Myocyte (in vitro differentiated cells): ENCODE measurements around the gene RAB42. TPM values are rescaled to one million over a fixed set of nuclear protein-coding genes. Genes with fewer than 3 reads are reported as not detected.
"Not testable (repeated sequence)": the region's sequence is repeated elsewhere in the genome, so short reads cannot be mapped to it uniquely, and the experiment has no call there.

Experiments used
- DNase-seq: peaks from one replicate; pipeline ENCODE4 v3.0.0-alpha.2; 2012; ENCODE audit warnings: low read depth
- total RNA-seq: library from RNA; depleted of rRNA; stranded (reverse); fragments of >200 nt; gene quantifications from 2 replicates; pipeline ENCODE4 v1.2.3, GENCODE V29; 2014

Gene RAB42
- total RNA-seq, 1 donor from 2014 or later: 2.0 TPM

DNA sequence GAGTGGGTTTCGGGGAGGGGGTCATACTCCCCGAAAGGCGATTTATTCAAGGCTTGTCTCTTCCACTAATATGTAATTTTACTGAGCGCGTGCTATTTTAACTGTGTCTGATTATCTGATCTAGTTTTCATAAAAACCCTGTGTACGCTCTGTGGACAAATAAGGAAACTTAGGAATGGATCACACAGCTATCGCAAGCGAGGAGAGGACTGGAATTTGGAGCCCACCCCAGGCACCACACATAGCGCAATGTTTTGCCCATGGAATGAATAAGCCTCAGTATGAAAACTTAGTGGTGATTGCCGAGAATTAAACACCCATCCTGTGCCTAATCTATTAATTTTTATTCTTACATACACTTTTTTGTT is 9.8 kb upstream of the RAB42 start:
- DNase-seq: no peak

GRCh38 chr1:28586585-28587391 is 5.3 kb upstream of the RAB42 start:
- not testable (repeated sequence) for DNase-seq

- DNase-seq: no peak
Observed at GRCh38 chr1:28592321-28593071, 431 bp downstream of the RAB42 start.

DNA sequence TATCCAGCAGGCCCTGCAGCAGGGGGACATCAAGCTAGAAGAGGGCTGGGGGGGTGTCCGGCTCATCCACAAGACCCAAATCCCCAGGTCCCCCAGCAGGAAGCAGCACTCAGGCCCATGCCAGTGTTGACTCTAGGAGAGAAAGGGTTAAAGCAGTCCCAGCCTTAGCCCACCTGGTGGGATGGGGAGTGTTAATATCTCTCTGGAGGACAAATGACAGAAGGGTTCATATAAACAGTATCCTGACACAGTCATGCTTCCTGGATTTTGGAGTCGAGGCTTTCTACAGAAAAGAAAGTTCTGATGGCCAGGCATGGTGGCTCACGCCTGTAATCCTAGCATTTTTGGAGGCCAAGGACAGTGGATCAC is 1.9 kb downstream of the RAB42 start:
- DNase-seq: not testable (repeated sequence)

DNA sequence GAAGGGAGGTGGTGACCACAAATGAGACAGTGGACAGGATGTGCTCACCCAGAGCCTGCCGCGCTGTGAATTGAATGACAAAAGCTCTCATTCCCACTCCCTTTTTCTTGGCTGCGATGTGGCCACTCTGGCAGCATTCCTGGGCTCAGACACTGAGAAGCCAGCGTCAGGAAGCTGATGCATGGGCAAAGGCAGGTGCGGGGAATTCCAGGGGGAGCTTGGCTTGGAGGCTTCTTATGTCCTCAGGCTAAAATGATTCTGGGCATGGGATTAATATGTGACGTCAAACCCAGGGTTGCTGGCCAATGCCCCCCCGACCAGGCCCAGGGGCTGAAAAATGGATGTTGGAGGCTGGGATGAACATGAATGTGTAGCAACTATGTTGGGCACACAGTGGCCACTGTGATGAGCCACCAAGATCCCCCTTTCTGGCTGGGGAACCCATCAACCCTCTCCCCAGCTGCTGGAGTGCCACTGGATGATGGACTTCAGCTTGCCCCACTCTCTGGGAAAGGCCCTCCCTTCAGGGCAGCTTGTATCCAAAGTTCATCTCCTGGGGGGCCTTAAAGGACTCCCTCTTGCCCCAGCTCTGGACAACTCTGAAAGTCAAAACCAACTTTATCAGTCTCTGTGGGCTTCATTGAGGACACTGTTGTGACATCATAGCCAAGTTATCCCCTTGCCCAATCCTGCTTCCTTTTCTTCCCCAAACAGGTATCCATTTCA is 2.8 kb downstream of the RAB42 start:
- peak; percentile 73 for DNase-seq

DNA sequence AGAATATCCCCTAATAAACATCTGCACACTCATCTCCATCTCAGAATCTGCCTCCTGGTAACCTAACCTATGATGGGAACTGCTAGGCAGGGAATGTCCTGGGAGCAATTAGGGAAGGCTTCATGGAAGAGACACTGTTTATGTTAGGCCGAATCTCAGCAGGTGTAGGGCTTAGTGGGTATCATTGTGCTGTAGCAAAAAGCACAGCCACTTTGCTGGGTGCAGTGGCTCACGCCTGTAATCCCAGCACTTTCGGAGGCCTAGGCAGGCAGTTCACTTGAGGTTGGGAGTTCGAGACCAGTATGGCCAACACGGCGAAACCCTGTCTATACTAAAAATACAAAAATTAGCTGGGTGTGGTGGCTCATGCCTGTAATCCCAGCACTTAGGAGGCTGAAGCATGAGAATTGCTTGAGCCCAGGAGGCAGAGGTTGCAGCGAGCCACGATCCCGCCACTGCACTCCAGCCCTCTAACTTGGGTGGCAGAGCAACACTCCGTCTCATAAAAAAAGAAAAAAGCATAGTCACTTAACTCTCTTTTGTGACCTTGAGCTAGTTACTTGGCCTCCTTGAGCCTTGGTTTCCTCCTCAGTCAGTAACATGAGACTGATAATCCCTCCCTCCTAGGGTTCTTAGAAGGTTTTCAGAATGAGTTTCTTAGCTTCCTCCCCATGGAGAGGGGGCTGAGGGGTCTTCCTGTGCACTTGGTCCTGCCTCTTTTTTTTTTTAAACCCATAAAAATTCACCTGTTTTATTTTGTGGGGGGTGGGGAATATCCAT is 3.5 kb downstream of the RAB42 start:
- DNase-seq: no peak

DNA sequence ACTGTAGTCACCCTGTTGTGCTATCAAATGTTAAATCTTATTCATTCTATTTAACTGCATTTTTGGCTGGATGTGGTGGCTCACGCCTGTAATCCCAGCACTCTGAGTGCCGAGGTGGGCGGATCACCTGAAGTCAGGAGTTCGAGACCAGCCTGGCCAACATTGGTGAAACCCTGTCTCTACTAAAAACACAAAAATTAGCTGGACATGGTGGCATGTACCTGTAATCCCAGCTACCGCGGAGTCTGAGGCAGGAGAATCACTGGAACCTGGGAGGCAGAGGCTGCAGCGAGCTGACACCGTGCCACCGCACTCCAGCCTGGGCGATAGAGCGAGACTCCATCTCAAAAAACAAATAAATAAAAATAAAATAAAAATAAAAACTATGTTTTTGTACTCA is 4.2 kb downstream of the RAB42 start:
- DNase-seq: not testable (repeated sequence)

DNA sequence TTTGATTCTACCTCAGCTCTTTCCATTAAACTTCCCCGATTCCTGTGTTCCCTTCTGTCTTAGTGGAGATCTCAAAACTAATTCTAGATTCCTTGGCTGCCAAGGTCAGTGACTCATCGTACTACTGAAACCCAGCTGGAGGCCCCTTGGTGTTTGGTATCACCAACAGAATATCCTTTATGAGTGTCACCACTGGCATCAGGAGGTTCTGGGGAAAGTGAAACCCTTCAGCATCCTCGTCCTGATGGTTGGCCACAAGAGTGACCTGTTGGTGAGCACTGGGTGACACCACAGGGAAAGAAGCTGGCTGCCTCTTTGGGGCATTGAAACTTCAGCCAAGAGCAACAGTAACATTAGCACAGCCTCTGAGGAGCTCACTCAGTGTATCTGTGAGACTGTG is 9.6 kb downstream of the RAB42 start:
- DNase-seq: peak; percentile 97

DNA sequence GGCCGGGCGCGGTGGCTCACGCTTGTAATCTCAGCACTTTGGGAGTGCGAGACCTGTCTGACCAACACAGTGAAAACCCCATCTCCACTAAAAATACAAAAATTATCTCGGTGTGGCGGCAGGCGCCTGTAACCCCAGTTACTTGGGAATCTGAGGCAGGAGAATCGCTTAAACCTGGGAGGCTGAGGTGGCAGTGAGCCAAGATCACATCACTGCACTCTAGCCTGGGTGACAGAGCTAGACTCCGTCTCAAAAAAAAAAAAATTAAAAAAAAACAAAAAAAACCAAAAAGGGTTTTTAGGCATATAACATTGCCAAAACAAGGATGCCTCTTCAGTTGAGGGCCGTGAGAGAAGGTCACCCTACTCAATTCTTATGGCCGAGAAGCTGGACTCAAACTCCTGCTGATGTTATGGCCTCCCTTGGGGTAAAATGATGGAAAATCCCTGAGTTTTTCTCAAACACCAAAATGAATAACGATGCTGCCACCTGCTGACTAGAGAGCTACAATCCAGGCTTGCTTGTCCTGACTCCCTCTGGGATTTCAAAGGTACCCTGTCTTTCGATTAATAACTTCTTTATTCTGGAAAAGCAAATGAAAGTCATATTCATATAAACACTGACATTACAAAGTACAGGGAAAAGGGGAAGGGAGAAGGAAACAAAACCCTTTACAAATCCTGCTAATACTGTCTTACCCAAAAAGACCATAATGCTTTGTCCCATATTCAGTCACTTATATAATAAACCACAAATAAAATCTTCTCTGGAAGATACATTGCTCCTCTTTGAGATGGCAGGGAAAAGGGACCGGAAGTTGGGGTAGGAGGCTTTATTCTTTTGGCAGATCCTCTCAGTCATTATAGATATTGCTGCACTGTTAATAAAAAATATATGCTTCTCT is 10.7 kb downstream of the RAB42 start:
- DNase-seq: peak; percentile 84

GRCh38 chr1:28604411-28604810 is 12.3 kb downstream of the RAB42 start:
- no peak for DNase-seq

DNA sequence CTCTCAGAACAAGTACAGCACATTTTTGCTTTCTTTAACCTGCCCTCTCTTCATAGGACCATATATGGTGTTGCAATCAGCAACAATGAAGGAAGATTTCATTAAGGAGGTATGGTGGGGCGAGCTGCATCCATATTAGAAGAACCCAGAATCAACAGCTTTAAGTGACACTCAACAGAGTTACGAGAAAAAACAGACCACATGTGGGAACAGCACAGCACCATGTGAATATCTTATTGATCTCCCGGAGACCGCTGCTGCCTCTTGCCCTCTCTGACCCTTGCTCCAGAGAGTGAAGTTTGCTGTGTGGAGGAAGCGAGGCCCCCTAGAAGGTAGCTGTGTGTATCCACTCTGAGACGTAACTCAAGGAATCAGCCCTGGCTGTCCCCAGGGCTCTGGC is 12.9 kb downstream of the RAB42 start:
- DNase-seq: no peak

DNA sequence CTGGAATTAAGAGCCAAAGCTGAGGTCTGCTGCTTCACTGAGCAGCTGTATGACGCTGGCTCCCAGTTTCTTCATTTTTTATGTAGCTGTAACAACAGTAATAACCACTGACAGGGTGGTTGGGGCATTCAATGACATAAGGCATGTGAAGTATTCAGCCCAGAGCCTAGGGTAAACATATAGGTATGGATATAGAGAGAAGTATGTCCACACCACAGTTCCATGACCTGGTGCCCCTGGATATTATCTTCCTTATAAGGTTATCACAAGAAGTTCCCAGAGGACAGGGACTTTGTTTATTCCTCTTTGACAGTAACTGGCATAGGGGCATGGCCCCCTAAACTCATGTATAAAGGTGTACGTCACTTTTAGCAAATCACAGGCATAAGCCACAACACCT is 14.7 kb downstream of the RAB42 start:
- no peak for DNase-seq

GRCh38 chr1:28613175-28613574 is 21.1 kb downstream of the RAB42 start:
- DNase-seq: no peak

- no peak for DNase-seq
Observed at GRCh38 chr1:28631713-28632112, 39.6 kb downstream of the RAB42 start.

DNA sequence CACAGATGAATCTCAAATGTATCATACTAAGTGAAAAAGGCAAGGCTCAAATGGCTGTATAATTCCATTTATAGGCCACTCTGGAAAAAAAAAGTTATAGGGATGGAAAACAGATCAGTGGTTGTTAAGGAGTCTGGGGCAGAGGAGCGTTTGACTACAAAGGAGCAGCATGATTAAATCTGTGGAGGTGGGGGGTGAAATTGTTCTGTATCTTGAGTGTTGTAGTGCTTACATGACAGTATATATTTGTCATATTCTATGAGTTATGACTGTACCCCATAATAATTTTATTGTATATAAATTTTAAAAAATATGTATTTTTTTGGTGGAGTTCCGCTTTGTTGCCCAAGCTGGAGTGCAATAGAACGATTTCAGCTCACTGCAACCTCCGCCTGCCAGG is 40.5 kb downstream of the RAB42 start:
- no peak for DNase-seq

DNA sequence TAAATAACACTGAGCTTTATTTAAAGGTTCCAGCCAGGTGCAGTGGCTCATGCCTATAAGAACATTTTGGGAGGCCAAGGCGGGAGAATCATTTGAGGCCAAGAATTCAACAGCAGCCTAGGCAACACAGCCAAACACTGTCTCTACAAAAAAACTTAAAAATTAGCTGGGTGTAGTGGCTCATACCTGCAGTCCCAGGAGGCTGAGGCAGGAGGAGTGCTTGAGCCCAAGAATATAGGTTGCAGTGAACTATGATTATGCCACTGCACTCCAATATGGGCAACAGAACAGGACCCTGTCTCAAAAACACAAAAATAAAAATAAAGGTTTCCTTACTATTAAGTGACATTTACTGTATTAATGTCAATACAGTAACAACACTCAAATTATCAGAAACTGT is 48.7 kb downstream of the RAB42 start:
- no peak for DNase-seq

DNA sequence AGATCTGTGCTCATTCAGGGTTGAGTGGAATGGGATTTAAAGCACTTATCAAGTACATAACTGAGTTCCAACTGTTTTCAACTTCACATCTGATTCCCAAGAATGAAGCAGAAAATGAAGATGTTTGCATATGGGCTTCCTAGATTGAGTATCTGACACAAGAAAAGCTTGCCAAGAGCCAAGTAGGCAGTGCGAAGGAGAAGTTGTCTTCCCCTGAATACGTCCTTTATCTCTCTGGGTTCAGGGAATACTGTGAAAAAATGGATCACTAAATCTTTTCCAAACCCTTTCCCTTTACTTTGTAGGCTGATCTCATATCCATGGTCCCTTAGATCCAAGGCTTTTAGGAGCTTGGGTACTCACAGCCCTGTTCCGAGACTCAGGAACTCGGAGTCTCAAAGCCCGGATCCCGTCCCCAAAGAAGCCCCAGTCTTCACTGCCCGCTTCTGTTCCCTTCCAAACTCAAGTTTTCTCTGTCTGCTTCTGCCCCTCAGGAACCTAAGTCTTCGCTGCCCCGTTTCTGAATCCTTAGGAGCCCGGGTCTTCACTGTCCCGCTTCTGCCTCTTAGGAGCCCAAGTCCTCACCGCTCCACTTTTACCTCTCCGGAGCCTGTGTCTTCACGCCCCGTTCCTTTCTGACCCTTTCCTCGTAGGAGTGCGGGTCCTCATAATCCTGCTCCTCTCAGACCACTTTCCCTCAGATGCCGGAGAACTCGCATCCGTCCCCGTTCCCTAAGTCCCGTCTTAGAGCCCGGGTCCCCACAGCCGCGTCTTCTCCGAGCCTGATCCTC is 50.2 kb downstream of the RAB42 start:
- peak; percentile 38 for DNase-seq

DNA sequence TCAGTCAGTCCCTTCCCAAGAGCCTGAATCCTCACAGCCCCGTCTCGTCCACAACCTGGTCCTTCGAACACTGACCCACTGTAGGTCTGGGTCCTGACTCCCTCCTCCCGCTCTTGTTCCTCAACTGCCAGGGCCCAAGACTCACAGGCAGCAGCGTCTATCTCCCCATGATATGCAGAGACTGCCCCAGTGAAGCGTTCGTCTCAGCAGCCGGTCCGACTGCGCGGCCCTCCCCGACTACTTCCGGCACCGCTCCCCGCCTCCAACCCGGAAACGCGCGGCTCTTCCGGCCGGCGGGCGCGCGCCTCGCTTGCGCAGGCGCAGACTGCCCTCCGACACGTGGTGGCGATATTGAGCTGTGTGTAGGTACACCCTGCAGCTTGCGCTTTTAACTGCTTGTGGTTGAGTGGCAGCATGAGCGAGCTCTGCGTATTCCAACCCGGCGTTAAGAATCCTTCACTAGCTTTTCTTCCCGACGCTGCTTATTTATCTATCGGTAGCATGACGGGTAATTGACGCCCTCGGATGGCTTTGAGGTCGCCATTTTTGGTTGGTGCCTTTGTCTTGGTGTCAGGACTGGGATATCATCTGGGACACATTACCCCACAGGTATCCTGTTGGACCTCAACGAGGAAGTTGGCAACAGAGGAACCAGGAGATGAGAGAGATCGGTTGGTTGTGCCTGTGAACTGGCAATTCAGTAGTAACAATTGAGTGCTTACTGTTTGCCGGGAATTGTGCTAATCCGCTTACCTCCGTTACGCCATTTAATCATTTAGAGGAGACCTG is 51.0 kb downstream of the RAB42 start, which contains the start of gene TAF12:
TAF12 (minus strand) TSS at position 221 of the 789 bp plus-strand sequence. CDS start 20,986 bp downstream, outside the sequence.
- DNase-seq: peak; percentile 95
